ENCODE results near the gene SPACA6.

Gene SPACA6

DNA sequence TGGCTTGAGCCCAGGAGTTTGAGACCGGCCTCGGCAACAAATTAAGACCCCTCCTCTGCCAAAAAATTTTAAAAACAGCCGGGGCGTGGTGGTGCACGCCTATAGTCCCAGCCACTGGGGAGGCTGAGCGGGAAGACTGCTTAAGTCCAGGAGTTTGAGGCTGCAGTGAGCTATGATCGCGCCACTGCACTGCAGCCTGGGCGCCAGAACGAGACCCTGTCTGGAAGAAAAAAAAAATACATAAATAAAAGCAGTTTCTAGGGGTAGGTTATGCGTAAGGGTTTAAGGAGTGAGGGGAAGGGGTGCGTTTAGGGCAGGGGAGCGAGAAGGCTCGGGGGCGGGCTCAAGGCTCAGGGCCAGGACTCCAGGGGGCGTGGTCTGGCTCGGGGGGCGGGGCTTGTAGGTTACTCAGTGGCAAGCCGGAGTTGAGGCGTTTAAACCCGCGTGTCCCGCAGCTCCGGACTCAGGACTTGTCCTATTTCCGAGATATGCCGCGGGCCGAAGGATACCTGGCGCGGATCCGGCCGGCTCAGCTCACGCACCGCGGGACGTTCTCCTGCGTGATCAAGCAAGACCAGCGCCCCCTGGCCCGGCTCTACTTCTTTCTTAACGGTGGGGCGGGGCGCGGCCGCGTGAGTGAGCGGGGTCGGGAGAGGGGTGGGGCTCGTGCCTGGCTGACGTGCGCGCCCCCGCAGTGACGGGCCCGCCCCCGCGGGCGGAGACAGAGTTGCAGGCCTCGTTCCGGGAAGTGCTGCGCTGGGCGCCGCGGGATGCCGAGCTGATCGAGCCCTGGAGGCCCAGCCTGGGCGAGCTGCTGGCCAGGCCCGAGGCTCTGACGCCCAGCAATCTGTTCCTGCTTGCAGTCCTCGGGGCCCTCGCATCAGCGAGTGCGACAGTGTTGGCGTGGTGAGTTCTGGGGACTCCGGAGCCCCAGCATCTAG lies 10.7 kb downstream of the SPACA6 start:
- DNase-seq (ENCODE audit: low read depth in 1 of 2, low spot score in 1 of 2) = peak; percentile 94 to 95

DNA sequence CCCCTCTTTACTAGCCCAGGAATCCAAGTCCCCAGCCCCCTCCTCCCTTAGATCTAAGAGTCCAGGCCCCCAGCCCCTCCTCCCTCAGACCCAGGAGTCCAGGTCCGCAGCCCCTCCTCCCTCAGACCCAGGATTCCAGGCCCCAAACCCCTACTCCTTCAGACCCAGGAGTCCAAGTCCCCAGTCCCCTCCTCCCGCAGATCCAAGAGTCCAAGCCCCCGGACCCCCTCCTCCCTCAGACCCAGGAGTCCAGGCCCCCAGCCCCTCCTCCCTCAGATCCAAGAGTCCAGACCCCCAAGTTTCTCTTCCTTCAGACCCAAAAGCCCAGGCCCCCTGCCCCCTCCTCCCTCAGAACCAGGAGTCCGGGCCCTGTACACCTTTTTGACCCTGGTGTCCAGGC lies 11.5 kb downstream of the SPACA6 start:
- no peak for DNase-seq (ENCODE audit: low read depth in 1 of 2, low spot score in 1 of 2)

GRCh38 chr19:51706296-51706695 lies 13.2 kb downstream of the SPACA6 start:
- DNase-seq (ENCODE audit: low read depth in 1 of 2, low spot score in 1 of 2) = no peak

GRCh38 chr19:51706885-51707284 lies 13.8 kb downstream of the SPACA6 start:
- DNase-seq (ENCODE audit: low read depth in 1 of 2, low spot score in 1 of 2) = no peak

GRCh38 chr19:51708811-51709210 lies 15.7 kb downstream of the SPACA6 start:
- DNase-seq (ENCODE audit: low read depth in 1 of 2, low spot score in 1 of 2) = no peak

GRCh38 chr19:51709575-51709974 lies 16.4 kb downstream of the SPACA6 start:
- DNase-seq (ENCODE audit: low read depth in 1 of 2, low spot score in 1 of 2) = no peak

DNA sequence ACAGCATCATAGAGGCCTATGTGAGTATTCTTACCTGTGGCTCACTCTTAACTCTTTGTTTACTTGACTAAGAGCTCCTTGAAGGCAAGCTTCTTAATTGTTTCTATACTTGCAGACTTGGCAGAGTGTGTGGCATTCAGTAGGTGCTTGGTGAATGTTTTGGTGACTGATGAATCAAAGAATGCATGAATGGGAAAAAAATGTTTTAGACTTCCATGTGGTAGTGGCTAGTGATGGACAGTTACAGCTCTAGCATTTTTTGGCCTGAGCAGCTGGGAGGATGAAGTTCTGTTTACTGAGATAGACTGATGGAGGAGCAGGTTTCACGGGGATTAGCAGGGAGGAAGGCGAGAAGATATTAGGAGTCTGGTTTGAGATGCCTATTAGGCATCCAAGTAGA lies 17.0 kb downstream of the SPACA6 start:
- DNase-seq (ENCODE audit: low read depth in 1 of 2, low spot score in 1 of 2) = no peak

DNA sequence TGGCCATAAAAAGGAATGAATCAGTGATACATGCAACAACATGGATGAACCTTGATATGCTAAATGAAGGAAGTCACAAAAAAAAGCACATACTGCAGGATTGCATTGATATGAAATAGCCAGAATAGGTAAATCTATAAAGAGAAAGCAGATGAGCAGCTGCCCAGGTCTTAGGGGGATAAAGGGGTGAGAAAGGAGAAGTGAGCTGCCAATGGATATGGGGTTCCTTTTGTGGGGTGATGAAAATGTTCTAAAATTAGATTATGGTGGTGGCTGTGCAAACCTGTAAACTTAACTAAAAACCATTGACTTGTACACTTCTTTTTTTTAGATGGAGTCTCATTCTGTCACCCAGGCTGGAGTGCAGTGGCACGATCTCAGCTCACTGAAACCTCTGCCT lies 18.6 kb downstream of the SPACA6 start:
- DNase-seq (ENCODE audit: low read depth in 1 of 2, low spot score in 1 of 2) = no peak

DNA sequence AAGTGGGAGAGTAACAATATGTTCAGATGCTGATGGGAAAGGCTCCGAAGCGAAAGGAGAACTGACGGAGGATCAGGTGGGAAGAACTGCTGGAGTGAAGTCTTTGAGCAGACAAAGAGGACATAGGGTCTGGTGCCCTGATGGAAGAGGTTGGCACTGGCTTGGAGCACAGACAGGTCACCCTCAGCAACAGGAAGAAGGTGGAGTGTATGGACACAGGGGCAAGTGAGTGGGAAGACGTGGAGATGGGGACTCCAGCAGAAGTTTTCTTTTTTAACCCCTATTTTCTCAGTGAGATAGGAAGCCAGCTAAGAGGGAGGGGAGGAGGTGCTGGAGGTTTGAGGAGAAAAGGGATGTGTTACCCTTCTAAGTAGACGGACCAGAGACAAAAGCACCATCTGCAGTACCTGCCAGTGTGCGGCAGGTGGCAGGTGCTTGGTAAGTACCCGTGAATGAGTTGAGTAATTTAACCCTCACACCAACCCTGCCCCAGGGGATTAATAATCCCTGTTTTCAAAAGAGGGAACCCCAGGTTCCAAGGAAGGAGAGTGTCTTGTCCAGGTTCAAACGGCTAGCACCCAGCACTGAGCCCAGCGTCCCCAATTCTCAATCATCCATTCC lies 19.4 kb downstream of the SPACA6 start:
- DNase-seq (ENCODE audit: low read depth in 1 of 2, low spot score in 1 of 2) = no peak

DNA sequence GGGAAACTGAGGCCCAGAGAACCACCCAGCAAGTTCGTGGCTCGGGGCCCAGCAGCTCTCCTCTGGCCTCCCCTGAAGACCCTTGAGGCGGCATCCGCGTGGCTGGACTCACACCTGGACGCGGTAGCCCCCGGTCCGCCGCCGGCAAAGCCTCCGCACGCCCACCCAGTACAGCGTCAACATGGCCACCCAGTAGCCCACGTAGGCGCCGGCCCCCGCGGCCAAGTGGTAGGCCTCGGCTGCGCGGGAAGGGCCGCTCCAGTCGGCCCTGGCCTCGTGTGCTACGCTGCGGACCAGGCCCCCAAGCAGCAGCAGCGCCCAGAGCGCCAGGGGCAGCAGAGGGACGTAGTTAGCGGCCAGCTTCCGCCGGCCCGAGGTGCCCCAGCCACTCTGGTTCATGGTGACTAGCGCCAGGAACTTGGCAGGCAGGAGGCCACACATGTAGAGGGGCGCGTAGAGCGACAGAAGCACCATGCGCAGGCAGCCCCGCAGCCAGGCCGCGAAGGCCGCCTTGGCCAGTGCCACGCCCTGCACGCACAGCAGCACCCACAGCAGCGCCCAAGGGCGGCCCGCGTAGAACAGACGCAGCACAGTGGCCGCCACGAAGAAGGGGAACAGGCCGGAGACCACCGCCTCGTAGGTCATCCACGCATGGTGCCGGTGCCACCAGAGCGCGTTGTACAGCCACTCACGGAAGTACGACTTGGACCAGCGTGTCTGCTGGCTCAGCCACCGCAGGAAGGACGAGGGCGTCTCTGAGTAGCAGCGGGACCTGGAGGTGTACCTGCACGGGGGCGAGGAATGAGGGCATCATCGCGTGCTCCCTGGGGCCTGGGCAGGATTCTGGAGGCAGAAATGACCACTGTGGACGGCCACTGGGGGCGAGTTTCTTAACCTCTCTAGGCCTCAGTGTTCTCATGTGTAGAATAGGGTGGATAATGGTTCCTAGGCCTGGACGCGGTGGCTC lies 20.5 kb downstream of the SPACA6 start:
- DNase-seq (ENCODE audit: low read depth in 1 of 2, low spot score in 1 of 2) = no peak

DNA sequence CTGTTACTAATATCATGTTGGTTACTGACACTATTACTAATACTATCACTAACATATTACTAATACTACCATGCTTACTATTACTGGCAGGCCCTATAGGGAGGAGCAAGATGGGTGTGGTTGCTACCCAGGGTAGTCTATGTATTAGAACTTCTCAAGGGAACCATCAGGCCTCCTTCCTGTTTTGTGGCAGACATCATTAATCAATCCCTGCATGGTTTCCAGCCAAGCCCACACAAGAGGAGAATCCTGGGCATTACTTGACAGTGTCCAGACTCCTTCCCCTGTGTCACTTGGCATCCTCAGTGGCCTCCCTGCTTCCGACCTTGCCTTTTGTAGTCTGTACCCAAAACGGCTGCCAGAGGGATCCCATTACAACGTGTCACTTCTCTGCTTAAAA lies 21.7 kb downstream of the SPACA6 start:
- no peak for DNase-seq (ENCODE audit: low read depth in 1 of 2, low spot score in 1 of 2)

DNA sequence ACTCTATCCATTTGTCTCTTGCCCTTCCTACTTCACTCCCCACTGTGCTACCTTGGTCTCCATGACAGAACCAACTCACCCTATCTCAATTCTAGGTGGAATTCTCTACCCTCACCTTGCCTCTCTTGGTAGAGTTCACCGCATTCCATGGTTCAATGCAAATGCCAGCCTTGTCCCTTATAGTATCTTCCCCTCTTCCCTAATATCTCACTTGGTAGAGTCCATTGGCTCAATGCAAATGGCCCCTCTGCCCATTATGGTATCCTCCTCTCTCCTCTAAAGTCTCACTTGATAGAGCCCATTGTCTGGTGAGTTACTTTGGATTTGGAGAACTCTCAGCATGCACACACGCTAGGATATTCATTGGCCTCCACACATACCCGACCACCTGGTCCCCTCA lies 22.7 kb downstream of the SPACA6 start:
- no peak for DNase-seq (ENCODE audit: low read depth in 1 of 2, low spot score in 1 of 2)

- no peak for DNase-seq (ENCODE audit: low read depth in 1 of 2, low spot score in 1 of 2)
These were observed 23.8 kb downstream of the SPACA6 start for GRCh38 chr19:51716925-51717324.

DNA sequence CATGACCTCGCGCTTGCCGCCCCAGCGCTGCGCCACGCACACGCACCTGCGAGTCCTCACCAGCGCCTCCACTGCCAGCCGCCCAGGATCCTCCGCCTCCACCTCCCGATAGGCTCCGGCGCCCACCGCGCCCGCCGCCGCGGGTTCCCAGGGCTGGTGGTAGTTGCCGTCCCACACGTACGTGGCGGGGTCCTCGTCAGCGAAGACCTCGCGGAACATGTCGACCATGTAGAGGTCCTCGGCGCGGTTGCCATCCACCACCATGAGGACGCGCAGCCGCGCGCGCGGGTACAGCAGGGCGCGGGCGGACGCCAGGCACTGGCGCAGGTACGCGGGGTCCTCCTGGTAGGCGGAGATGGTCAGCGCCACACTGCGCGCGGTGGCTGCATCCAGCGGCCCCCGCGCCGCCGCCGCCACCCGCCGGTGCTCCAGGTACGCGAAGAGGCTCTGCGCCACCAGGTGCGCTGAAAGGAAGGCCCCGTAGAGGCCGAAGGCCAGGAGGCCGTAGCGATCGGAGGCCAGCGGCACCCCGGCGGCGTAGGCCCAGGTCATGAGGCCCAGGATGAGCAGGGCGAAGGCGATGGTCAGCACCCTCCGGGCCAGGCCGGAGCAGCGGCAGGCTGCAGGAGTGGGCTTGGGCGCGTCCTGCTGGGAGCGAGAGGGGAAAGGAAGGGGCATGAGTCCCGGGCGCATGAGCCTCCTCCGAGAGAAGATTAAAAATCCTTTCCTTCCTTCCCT lies 26.3 kb downstream of the SPACA6 start:
- DNase-seq (ENCODE audit: low read depth in 1 of 2, low spot score in 1 of 2) = no peak

GRCh38 chr19:51721905-51722304 lies 28.8 kb downstream of the SPACA6 start:
- no peak for DNase-seq (ENCODE audit: low read depth in 1 of 2, low spot score in 1 of 2)

- no peak for DNase-seq (ENCODE audit: low read depth in 1 of 2, low spot score in 1 of 2)
These were observed 29.4 kb downstream of the SPACA6 start for GRCh38 chr19:51722492-51722891.

DNA sequence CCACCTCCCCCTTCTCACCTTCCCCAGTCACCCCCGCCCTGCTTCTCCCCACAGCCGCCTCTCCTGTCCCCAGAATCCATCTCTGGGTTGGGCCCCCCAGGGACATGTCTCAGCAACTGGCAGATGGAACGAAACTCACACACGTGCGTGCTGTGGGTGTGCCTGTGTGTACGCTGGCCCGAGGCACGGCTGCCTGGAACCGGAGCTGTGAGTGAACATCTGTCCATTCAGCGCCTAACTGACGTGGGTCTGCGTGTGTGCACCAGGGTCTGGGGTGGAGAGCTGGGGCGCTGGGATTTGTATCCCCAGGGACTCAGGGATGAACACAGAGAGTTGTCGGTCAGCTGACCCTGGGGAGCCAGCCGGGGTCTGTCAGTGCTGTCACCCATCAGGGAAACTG lies 31.4 kb downstream of the SPACA6 start:
- DNase-seq (ENCODE audit: low read depth in 1 of 2, low spot score in 1 of 2) = no peak

DNA sequence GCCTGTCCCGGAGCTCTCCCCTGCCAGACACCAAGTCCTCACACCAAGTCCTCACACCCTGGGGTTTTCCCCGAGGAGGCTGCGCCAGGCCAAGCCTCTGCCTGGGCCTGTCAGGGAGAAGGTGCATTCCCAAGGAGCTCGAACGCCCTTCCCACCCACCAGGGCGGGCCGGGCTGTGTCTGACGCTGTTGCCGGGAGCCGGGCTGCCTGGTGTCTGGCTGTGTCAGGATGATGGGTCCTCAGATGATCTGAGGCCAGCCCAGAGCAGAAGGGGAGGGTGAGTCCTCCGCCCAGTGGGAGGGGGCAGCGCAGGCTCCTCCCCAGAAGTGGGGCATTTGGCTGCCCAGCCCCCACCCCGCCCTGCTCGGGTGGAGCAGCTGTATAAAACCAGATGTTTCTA lies 32.9 kb downstream of the SPACA6 start:
- DNase-seq (ENCODE audit: low read depth in 1 of 2, low spot score in 1 of 2) = no peak

DNA sequence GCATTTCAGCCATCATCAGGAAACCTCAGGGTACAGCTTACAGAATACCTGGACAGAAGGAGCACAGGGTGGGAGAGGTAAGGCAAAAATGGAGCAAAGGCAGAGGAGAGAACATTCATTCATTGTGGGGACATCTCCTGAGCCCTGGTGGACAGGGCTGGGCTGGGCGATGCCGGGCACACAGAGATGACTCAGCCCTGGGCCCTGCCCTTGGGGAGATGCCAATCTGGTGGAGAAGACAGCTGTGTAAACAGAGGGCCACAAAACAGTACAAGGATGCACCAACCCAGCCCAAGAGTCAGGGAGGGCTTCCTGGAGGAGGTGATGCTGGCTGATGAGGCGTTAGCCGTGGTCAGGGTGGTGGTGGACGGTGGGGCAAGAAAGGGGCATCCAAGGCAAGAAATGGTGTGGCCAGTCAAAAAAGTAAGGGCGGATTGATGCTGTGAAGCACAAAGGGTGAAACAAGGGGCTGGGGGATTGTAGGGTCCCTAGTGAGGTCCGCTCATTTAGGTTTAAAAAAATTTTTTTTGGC lies 34.3 kb downstream of the SPACA6 start:
- DNase-seq (ENCODE audit: low read depth in 1 of 2, low spot score in 1 of 2) = no peak

DNA sequence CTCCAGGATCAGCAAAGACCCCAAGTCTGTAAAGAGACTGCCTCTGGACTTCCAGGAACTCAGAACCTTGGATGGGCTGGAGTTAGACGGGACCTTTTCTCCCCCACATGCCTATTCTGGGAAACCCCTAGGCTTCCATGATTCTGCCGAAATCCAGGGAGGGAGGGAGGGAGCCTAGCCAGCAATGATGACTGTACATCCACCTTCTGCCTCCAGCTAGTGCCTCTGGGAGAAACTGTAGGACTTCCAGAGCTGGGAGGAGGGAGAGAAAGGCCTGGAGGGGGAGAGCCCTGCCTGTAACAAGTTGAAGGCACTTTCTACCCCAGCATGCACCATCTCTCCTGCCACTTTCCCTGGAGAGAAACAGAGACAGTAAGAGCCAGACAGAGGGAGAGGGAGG lies 36.7 kb downstream of the SPACA6 start:
- DNase-seq (ENCODE audit: low read depth in 1 of 2, low spot score in 1 of 2) = no peak

Data from activated CD4-positive, alpha-beta T cell treated with anti-CD3 and anti-CD28 coated beads, Interleukin-2, amount 50 U/mL, for 24 hours (primary cell).